Natural killer cell (primary cell): ENCODE results near the gene PAMR1. TPM values are rescaled to one million over a fixed set of nuclear protein-coding genes. Genes with fewer than 3 reads are reported as not detected.

Experiments used
- ATAC-seq, 3 donors: fragments of 150-1000 bp in 2 of 3; fragments of 200-7000 bp in 1 of 3; cut with Tn5 transposase; 1 replicate in 1 of 3; 2 replicates in 2 of 3; pipeline ENCODE4 v1.10.0; 2021; ENCODE audit warnings: mild to moderate bottlenecking in 2 of 3, moderate library complexity in 2 of 3
- DNase-seq, 2 donors: peaks; one replicate each; pipeline versions ENCODE4 v3.0.0 to v3.0.0-alpha.2; 2013 to 2021; ENCODE audit warnings: mixed read lengths in 1 of 2
- H3K27ac ChIP-seq: one replicate; pipeline ENCODE4 v1.5.1; 2013; ENCODE audit warnings: mild to moderate bottlenecking, low read length
- H3K27me3 ChIP-seq: one replicate; pipeline ENCODE4 v1.6.1; 2013; ENCODE audit warnings: low read length; ENCODE audit not compliant: control insufficient read depth, insufficient read depth
- H3K36me3 ChIP-seq: one replicate; pipeline ENCODE4 v1.6.1; 2013; ENCODE audit warnings: low read length; ENCODE audit not compliant: control insufficient read depth, insufficient read depth
- H3K4me1 ChIP-seq: one replicate; pipeline ENCODE4 v1.6.1; 2013; ENCODE audit warnings: low read length; ENCODE audit not compliant: control insufficient read depth, insufficient read depth
- H3K4me3 ChIP-seq: one replicate; pipeline ENCODE4 v1.5.1; 2013; ENCODE audit warnings: low read length
- H3K9me3 ChIP-seq: one replicate; pipeline ENCODE4 v1.6.1; 2013; ENCODE audit warnings: low read length; ENCODE audit not compliant: control insufficient read depth, insufficient read depth
- H3K27ac Mint-ChIP-seq, 2 donors: one replicate each; pipeline ENCODE4 v1.8.0; 2022; ENCODE audit warnings: mild to moderate bottlenecking in 2 of 2, mixed read lengths in 2 of 2, moderate library complexity in 1 of 2
- H3K27me3 Mint-ChIP-seq, 2 donors: one replicate each; pipeline ENCODE4 v1.8.0; 2022; ENCODE audit warnings: low read depth in 2 of 2, mixed read lengths in 2 of 2
- H3K36me3 Mint-ChIP-seq: one replicate; pipeline ENCODE4 v1.8.0; 2022; ENCODE audit warnings: mixed read lengths
- H3K4me1 Mint-ChIP-seq, 2 donors: one replicate each; pipeline ENCODE4 v1.8.0; 2022; ENCODE audit warnings: mixed read lengths in 2 of 2
- H3K4me3 Mint-ChIP-seq: one replicate; pipeline ENCODE4 v1.8.0; 2022; ENCODE audit warnings: mild to moderate bottlenecking, moderate library complexity, mixed read lengths
- H3K9me3 Mint-ChIP-seq, 2 donors: one replicate each; pipeline ENCODE4 v1.8.0; 2022; ENCODE audit warnings: mixed read lengths in 2 of 2
- CTCF ChIP-seq: fragments of 200-600 bp; IDR thresholded peaks from one replicate; pipeline ENCODE4 v1.8.0; 2022; ENCODE audit warnings: antibody characterized with exemption
- whole genome bisulfite sequencing: methylation state at CpG from one replicate; pipeline ENCODE4 v1.1.7; 2013; ENCODE audit warnings: missing lambda C conversion rate; ENCODE audit not compliant: insufficient coverage; 5-methylcytosine and 5-hydroxymethylcytosine counted together
- intact Hi-C: fragments of 100-400 bp; cut with micrococcal nuclease; formaldehyde crosslinking; loops from one replicate; pipeline ENCODE4 v1.14.2; 2022
- total RNA-seq, 4 donors: library from RNA; stranded (reverse); fragments of 120-200 nt in 1 of 4; gene quantifications; one replicate each; pipeline versions ENCODE4 v1.2.3 to v1.2.4, GENCODE V29; 2013 to 2022

The PAMR1 gene
- total RNA-seq, 3 donors from 2014 or later (not counting 1 experiment from before 2014, with no cell fraction given), result not detected

DNA sequence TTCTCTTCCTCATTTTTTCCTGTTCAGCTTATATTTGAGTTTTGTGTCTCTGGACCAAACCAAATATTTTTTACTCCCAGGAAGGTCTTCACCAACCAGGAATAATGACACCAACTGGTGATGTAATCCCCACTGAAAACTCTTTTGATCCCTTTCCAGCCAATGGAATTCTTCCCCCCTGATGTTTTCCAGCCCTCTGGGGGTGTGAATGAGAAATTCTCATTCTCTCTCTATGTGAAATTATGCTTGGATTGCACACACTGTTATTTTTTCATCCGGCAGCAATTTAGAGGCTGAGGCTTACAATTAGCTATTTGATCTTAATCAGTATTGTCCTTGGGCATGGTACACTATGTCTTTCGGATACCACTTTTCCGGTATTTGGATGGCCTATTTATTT lies 66.6 kb downstream of the PAMR1 start:
- WGBS, result 83% methylated on average over 3 of the region's 3 CpGs
- Histone ChIP-seq H3K4me1 (no peaks in the 10 kb centered on the region), H3K36me3 (no peaks in the 10 kb centered on the region), H3K27ac (no peak overlapping the region), H3K27me3 (peaks cover 2% of the 10 kb centered on the region), H3K4me3 (no peak overlapping the region), H3K9me3 (no peaks in the 10 kb centered on the region)
- intact Hi-C loops, result no loop called here
- H3K4me3 Mint-ChIP-seq, result no peak overlapping the region
- DNase-seq (no peak), ATAC-seq (no peak)
- H3K9me3 Mint-ChIP-seq, result no peaks in the 10 kb centered on the region
- no peaks in the 10 kb centered on the region for H3K4me1 Mint-ChIP-seq
- H3K36me3 Mint-ChIP-seq, result no peaks in the 10 kb centered on the region
- no peak overlapping the region for H3K27ac Mint-ChIP-seq
- peaks cover 21 to 44% of the 10 kb centered on the region in 2 donors for H3K27me3 Mint-ChIP-seq
- no peak for TF ChIP-seq CTCF

GRCh38 chr11:35454362-35454761 lies 71.1 kb downstream of the PAMR1 start:
- no peak overlapping the region for H3K4me3 Mint-ChIP-seq
- ATAC-seq, result no peak
- Histone ChIP-seq H3K27me3 (peaks cover 2% of the 10 kb centered on the region), H3K36me3 (no peaks in the 10 kb centered on the region), H3K4me3 (no peak overlapping the region), H3K4me1 (no peaks in the 10 kb centered on the region), H3K27ac (no peak overlapping the region), H3K9me3 (no peaks in the 10 kb centered on the region)
- H3K4me1 Mint-ChIP-seq, result no peaks in the 10 kb centered on the region
- intact Hi-C loops, result no loop called here
- DNase-seq, result no peak
- H3K36me3 Mint-ChIP-seq, result no peaks in the 10 kb centered on the region
- WGBS, result 17% methylated on average over 1 of the region's 1 CpG
- peaks cover 21 to 43% of the 10 kb centered on the region in 2 donors for H3K27me3 Mint-ChIP-seq
- no peaks in the 10 kb centered on the region for H3K9me3 Mint-ChIP-seq
- H3K27ac Mint-ChIP-seq, result no peak overlapping the region
- no peak for TF ChIP-seq CTCF

DNA sequence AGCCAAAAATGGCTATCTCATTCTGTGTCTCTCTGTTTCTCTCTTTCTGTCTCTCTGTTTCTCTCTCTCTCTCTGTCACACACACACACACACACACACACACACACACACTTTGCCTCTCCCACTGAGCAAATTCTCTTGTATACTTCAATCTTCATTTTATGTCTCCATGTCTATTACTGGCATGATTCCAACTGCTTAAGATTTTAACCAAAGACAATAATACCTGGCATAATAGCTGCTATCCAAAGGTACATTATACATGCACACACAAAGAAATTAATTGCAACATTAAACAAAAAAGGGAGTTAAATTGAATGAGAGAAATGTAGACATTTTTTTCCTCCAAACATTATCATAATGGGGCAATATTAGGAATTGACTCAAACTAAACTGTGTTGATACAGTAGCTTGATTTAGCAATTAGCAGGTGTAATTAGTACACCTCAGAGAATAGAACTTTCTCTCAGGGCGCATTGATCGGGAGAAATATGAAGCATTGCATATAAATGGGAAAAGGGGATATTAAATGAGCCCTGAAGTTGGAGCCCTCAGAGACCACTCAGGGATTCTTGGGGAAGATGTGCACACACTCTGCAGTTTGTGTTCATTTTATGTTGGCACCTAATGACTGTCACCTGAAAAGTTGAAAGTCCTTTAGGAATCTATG lies 88.7 kb downstream of the PAMR1 start:
- ATAC-seq, result no peak

More for the DNA sequence above, 88.7 kb downstream of the PAMR1 start:
- no peak overlapping the region for H3K4me3 Mint-ChIP-seq
- H3K9me3 Mint-ChIP-seq, result no peaks in the 10 kb centered on the region
- H3K27ac Mint-ChIP-seq, result no peak overlapping the region
- intact Hi-C loops, result no loop called here
- H3K4me1 Mint-ChIP-seq, result no peaks in the 10 kb centered on the region
- TF ChIP-seq CTCF, result no peak
- Histone ChIP-seq H3K27ac (no peak overlapping the region), H3K4me3 (no peak overlapping the region), H3K4me1 (no peaks in the 10 kb centered on the region), H3K27me3 (peaks cover 10% of the 10 kb centered on the region), H3K9me3 (no peaks in the 10 kb centered on the region), H3K36me3 (no peaks in the 10 kb centered on the region)
- WGBS, result 98% methylated on average over 2 of the region's 2 CpGs
- peaks cover 26 to 43% of the 10 kb centered on the region in 2 donors for H3K27me3 Mint-ChIP-seq
- DNase-seq, result no peak
- no peaks in the 10 kb centered on the region for H3K36me3 Mint-ChIP-seq
